T-helper 2 cell treated with Interferon-gamma antibody and Interleukin-4, amounts not matched to agents 5 μg/mL and 100 μg/mL, for 36 hours (primary cell): ENCODE measurements around the gene HOXC9.
"Not testable (repeated sequence)": the region's sequence is repeated elsewhere in the genome, so short reads cannot be mapped to it uniquely, and the experiment has no call there.

ENCODE experiments used
- DNase-seq: peaks from one replicate; pipeline ENCODE4 v3.0.0; 2021; ENCODE audit warnings: low spot score
- H3K27ac Mint-ChIP-seq: one replicate; pipeline ENCODE4 v1.8.0; 2021; ENCODE audit warnings: mild to moderate bottlenecking, mixed read lengths
- H3K27me3 Mint-ChIP-seq: one replicate; pipeline ENCODE4 v1.8.0; 2021; ENCODE audit warnings: low read depth, mixed read lengths
- H3K36me3 Mint-ChIP-seq: one replicate; pipeline ENCODE4 v1.8.0; 2021; ENCODE audit warnings: low read depth, mixed read lengths
- H3K4me1 Mint-ChIP-seq: one replicate; pipeline ENCODE4 v1.8.0; 2021; ENCODE audit warnings: low read depth, mixed read lengths
- H3K4me3 Mint-ChIP-seq: one replicate; pipeline ENCODE4 v1.8.0; 2022; ENCODE audit warnings: mild to moderate bottlenecking, moderate library complexity, mixed read lengths
- H3K9me3 Mint-ChIP-seq: one replicate; pipeline ENCODE4 v1.8.0; 2021; ENCODE audit warnings: mixed read lengths

HOXC9 gene

GRCh38 chr12:54038871-54039414 is 39.0 kb downstream of the HOXC9 start:
- Mint-ChIP-seq H3K4me3 (no peak overlapping the region), H3K9me3 (no peaks in the 10 kb centered on the region), H3K27me3 (peaks cover 87% of the 10 kb centered on the region), H3K4me1 (peaks cover 9% of the 10 kb centered on the region), H3K36me3 (no peaks in the 10 kb centered on the region), H3K27ac (no peak overlapping the region)
- DNase-seq, result no peak

GRCh38 chr12:54039417-54040147 is 39.6 kb downstream of the HOXC9 start:
- Mint-ChIP-seq H3K36me3 (no peaks in the 10 kb centered on the region), H3K9me3 (no peaks in the 10 kb centered on the region), H3K27ac (no peak overlapping the region), H3K4me1 (peaks cover 10% of the 10 kb centered on the region), H3K27me3 (peaks cover 88% of the 10 kb centered on the region), H3K4me3 (no peak overlapping the region)
- DNase-seq, result no peak

- Mint-ChIP-seq H3K4me3 (no peak overlapping the region), H3K9me3 (no peaks in the 10 kb centered on the region), H3K27ac (no peak overlapping the region), H3K27me3 (peaks cover 90% of the 10 kb centered on the region), H3K36me3 (no peaks in the 10 kb centered on the region), H3K4me1 (peaks cover 7% of the 10 kb centered on the region)
- no peak for DNase-seq
These were observed 40.2 kb downstream of the HOXC9 start for GRCh38 chr12:54040148-54040494.

- no peak for DNase-seq
- peaks cover 7% of the 10 kb centered on the region for H3K4me1 Mint-ChIP-seq
- H3K9me3 Mint-ChIP-seq, result no peaks in the 10 kb centered on the region
- no peak overlapping the region for H3K27ac Mint-ChIP-seq
- H3K27me3 Mint-ChIP-seq, result peaks cover 90% of the 10 kb centered on the region
- H3K36me3 Mint-ChIP-seq, result no peaks in the 10 kb centered on the region
- no peak overlapping the region for H3K4me3 Mint-ChIP-seq
These were observed 40.7 kb downstream of the HOXC9 start for GRCh38 chr12:54040648-54041047.

- Mint-ChIP-seq H3K27ac (no peak overlapping the region), H3K36me3 (no peaks in the 10 kb centered on the region), H3K9me3 (no peaks in the 10 kb centered on the region), H3K4me1 (peaks cover 7% of the 10 kb centered on the region), H3K4me3 (no peak overlapping the region), H3K27me3 (peaks cover 90% of the 10 kb centered on the region)
- DNase-seq, result no peak
These were observed 41.2 kb downstream of the HOXC9 start for GRCh38 chr12:54041097-54041690.

GRCh38 chr12:54042033-54042432 is 42.1 kb downstream of the HOXC9 start:
- H3K27ac Mint-ChIP-seq, H3K36me3 Mint-ChIP-seq, H3K4me3 Mint-ChIP-seq, H3K4me1 Mint-ChIP-seq, H3K9me3 Mint-ChIP-seq, DNase-seq: not testable (repeated sequence)
- peaks cover 89% of the 10 kb centered on the region for H3K27me3 Mint-ChIP-seq

- Mint-ChIP-seq H3K27me3 (peaks cover 85% of the 10 kb centered on the region), H3K9me3 (no peaks in the 10 kb centered on the region), H3K36me3 (no peaks in the 10 kb centered on the region), H3K4me1 (peaks cover 7% of the 10 kb centered on the region), H3K4me3 (no peak overlapping the region), H3K27ac (no peak overlapping the region)
- DNase-seq, result no peak
These were observed 43.3 kb downstream of the HOXC9 start for GRCh38 chr12:54042970-54043853.

- Mint-ChIP-seq H3K9me3 (no peaks in the 10 kb centered on the region), H3K4me1 (peaks cover 7% of the 10 kb centered on the region), H3K36me3 (no peaks in the 10 kb centered on the region), H3K27ac (no peak overlapping the region), H3K27me3 (peaks cover 85% of the 10 kb centered on the region), H3K4me3 (no peak overlapping the region)
- no peak for DNase-seq
These were observed 44.6 kb downstream of the HOXC9 start for GRCh38 chr12:54044425-54045103.

- Mint-ChIP-seq H3K27me3 (peaks cover 87% of the 10 kb centered on the region), H3K27ac (no peak overlapping the region), H3K36me3 (no peaks in the 10 kb centered on the region), H3K9me3 (no peaks in the 10 kb centered on the region), H3K4me1 (peaks cover 9% of the 10 kb centered on the region), H3K4me3 (no peak overlapping the region)
- DNase-seq, result no peak
These were observed 45.4 kb downstream of the HOXC9 start for GRCh38 chr12:54045401-54045800.

- peaks cover 89% of the 10 kb centered on the region for H3K27me3 Mint-ChIP-seq
- peaks cover 9% of the 10 kb centered on the region for H3K4me1 Mint-ChIP-seq
- H3K27ac Mint-ChIP-seq, result no peak overlapping the region
- H3K4me3 Mint-ChIP-seq, result no peak overlapping the region
- no peak for DNase-seq
- H3K36me3 Mint-ChIP-seq, result no peaks in the 10 kb centered on the region
- no peaks in the 10 kb centered on the region for H3K9me3 Mint-ChIP-seq
These were observed 46.0 kb downstream of the HOXC9 start for GRCh38 chr12:54045868-54046521.

GRCh38 chr12:54046809-54047159 is 46.8 kb downstream of the HOXC9 start:
- Mint-ChIP-seq H3K4me3 (no peak overlapping the region), H3K9me3 (no peaks in the 10 kb centered on the region), H3K4me1 (peaks cover 9% of the 10 kb centered on the region), H3K27me3 (peaks cover 93% of the 10 kb centered on the region), H3K27ac (no peak overlapping the region), H3K36me3 (no peaks in the 10 kb centered on the region)
- DNase-seq, result no peak

- no peaks in the 10 kb centered on the region for H3K36me3 Mint-ChIP-seq
- no peak overlapping the region for H3K27ac Mint-ChIP-seq
- no peak for DNase-seq
- H3K27me3 Mint-ChIP-seq, result peaks cover 93% of the 10 kb centered on the region
- H3K9me3 Mint-ChIP-seq, result no peaks in the 10 kb centered on the region
- peaks cover 9% of the 10 kb centered on the region for H3K4me1 Mint-ChIP-seq
- H3K4me3 Mint-ChIP-seq, result no peak overlapping the region
These were observed 47.4 kb downstream of the HOXC9 start for GRCh38 chr12:54047160-54047963.

- Mint-ChIP-seq H3K27me3 (peaks cover 92% of the 10 kb centered on the region), H3K9me3 (no peaks in the 10 kb centered on the region), H3K36me3 (no peaks in the 10 kb centered on the region), H3K4me3 (no peak overlapping the region), H3K4me1 (peaks cover 11% of the 10 kb centered on the region), H3K27ac (no peak overlapping the region)
- DNase-seq, result no peak
These were observed 48.0 kb downstream of the HOXC9 start for GRCh38 chr12:54047964-54048303.
